ENCODE measurements around the gene CTDSPL. TPM values are rescaled to one million over a fixed set of nuclear protein-coding genes. Genes with fewer than 3 reads are reported as not detected.

CTDSPL gene
- total RNA-seq, 1 experiment from 2014 or later, result 16.6 TPM

DNA sequence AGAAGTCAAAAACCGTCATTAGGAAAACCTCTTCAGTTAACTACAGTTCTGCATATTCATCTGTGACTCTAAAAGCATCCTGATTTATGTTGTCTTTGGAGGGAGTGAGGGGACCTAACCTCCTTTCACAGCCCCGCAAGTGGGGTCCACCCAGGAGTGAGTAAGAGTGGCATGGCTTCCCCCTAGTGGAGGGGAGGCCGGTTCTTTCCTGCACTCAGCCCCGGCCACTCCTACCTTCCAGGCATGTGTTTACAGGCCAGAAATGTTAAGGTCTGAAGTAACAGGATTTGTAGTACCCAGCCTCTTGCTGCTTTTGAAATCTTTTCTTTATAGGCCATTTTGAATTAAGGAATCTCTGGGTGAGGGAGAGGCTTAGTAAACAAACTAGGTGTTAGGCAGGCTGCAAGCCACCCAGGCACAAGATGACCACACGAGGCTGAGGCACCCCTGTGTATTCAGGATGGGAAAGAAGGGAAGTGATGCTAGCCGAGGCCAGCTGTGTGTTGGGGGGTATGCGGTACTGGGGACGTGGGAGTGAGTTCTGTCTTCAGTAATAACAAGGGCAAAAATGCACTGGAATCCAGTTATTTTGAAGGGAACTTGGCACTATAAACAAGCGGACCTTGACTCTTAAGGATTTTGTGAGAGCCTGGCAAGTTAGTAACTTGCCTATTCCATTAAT, 50.5 kb downstream of the CTDSPL start:
- Histone ChIP-seq H3K9me3 (ENCODE audit: control insufficient read depth, insufficient read depth, low read depth, low read length) (no peaks in the 10 kb centered on the region), H3K27me3 (ENCODE audit: control insufficient read depth, insufficient read depth, low read length) (no peaks in the 10 kb centered on the region), H3K36me3 (ENCODE audit: control insufficient read depth, insufficient read depth, low read length) (no peaks in the 10 kb centered on the region), H3K4me1 (ENCODE audit: control insufficient read depth, insufficient read depth, low read length) (no peaks in the 10 kb centered on the region), H3K27ac (ENCODE audit: low read length) (no peak overlapping the region), H3K4me3 (ENCODE audit: low read depth in 2 of 2, low read length in 2 of 2) (no peak overlapping the region)
- ChIA-PET CTCF (no interaction called here), POLR2A (no interaction called here)
- ATAC-seq, result no peak
- no TSS peak for BruUV-seq (replicated peaks)
- no peak for DNase-seq (ENCODE audit: low read depth, low spot score)
- TF ChIP-seq, protein P1, sequence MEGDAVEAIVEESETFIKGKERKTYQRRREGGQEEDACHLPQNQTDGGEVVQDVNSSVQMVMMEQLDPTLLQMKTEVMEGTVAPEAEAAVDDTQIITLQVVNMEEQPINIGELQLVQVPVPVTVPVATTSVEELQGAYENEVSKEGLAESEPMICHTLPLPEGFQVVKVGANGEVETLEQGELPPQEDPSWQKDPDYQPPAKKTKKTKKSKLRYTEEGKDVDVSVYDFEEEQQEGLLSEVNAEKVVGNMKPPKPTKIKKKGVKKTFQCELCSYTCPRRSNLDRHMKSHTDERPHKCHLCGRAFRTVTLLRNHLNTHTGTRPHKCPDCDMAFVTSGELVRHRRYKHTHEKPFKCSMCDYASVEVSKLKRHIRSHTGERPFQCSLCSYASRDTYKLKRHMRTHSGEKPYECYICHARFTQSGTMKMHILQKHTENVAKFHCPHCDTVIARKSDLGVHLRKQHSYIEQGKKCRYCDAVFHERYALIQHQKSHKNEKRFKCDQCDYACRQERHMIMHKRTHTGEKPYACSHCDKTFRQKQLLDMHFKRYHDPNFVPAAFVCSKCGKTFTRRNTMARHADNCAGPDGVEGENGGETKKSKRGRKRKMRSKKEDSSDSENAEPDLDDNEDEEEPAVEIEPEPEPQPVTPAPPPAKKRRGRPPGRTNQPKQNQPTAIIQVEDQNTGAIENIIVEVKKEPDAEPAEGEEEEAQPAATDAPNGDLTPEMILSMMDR (IDR thresholded peaks at IDR 0.05), result peak; percentile 18; the same call in 1 of the 2 replicates
- no peak for TF ChIP-seq POLR2AphosphoS5 (IDR thresholded peaks at IDR 0.05; ENCODE audit: low read depth, low read length)
- TF ChIP-seq, protein P2, sequence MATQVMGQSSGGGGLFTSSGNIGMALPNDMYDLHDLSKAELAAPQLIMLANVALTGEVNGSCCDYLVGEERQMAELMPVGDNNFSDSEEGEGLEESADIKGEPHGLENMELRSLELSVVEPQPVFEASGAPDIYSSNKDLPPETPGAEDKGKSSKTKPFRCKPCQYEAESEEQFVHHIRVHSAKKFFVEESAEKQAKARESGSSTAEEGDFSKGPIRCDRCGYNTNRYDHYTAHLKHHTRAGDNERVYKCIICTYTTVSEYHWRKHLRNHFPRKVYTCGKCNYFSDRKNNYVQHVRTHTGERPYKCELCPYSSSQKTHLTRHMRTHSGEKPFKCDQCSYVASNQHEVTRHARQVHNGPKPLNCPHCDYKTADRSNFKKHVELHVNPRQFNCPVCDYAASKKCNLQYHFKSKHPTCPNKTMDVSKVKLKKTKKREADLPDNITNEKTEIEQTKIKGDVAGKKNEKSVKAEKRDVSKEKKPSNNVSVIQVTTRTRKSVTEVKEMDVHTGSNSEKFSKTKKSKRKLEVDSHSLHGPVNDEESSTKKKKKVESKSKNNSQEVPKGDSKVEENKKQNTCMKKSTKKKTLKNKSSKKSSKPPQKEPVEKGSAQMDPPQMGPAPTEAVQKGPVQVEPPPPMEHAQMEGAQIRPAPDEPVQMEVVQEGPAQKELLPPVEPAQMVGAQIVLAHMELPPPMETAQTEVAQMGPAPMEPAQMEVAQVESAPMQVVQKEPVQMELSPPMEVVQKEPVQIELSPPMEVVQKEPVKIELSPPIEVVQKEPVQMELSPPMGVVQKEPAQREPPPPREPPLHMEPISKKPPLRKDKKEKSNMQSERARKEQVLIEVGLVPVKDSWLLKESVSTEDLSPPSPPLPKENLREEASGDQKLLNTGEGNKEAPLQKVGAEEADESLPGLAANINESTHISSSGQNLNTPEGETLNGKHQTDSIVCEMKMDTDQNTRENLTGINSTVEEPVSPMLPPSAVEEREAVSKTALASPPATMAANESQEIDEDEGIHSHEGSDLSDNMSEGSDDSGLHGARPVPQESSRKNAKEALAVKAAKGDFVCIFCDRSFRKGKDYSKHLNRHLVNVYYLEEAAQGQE (IDR thresholded peaks at IDR 0.05; ENCODE audit: insufficient read depth in 1 of 2, low read depth in 2 of 2, low read length in 1 of 2), result no peak
- TF ChIP-seq TCF7L2 (IDR thresholded peaks at IDR 0.05; ENCODE audit: low read depth, low read length), result no peak
- TF ChIP-seq SIN3A (IDR thresholded peaks at IDR 0.05; ENCODE audit: borderline replicate concordance, insufficient read depth, low read depth, low read length), result no peak
- in situ Hi-C loops (cut with HindIII; ENCODE audit: low pct_unique_long_range_greater_than_20kb, low sequenced_read_pairs) (no loop called here), intact Hi-C loops (cut with micrococcal nuclease; ENCODE audit: unreplicated experiment) (no loop called here)

DNA sequence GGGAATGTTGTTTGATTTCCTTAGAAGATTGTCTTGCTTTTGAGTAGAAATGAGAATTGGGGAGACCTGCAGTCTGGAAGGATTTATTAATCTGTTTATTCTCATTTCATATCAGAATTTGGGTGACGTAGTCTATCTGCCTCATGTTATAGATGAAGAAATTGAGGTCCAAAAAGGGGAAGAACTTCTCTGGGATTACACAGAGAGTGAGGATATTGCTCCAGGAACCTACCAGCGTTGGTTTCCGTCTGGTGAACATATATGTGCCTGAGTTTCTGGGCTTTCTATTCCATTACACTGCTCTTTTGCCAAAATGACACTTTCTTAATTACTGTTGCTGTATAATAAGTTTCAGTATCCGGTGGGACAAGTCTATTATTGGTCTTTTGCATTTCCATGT, 51.8 kb downstream of the CTDSPL start:
- no peaks in the 10 kb centered on the region for H3K27me3 ChIP-seq (ENCODE audit: control insufficient read depth, insufficient read depth, low read length)
- H3K36me3 ChIP-seq (ENCODE audit: control insufficient read depth, insufficient read depth, low read length), result no peaks in the 10 kb centered on the region
- DNase-seq (ENCODE audit: low read depth, low spot score) (no peak), ATAC-seq (no peak)
- H3K27ac ChIP-seq (ENCODE audit: low read length), result no peak overlapping the region
- H3K4me3 ChIP-seq (ENCODE audit: low read depth in 2 of 2, low read length in 2 of 2), result no peak overlapping the region
- intact Hi-C loops (cut with micrococcal nuclease; ENCODE audit: unreplicated experiment) (no loop called here), in situ Hi-C loops (cut with HindIII; ENCODE audit: low pct_unique_long_range_greater_than_20kb, low sequenced_read_pairs) (no loop called here)
- BruUV-seq (replicated peaks), result no TSS peak
- CTCF ChIA-PET, result no interaction called here
- no peaks in the 10 kb centered on the region for H3K4me1 ChIP-seq (ENCODE audit: control insufficient read depth, insufficient read depth, low read length)
- POLR2A ChIA-PET, result no interaction called here
- no peak for TF ChIP-seq TCF7L2 (IDR thresholded peaks at IDR 0.05; ENCODE audit: low read depth, low read length)
- no peaks in the 10 kb centered on the region for H3K9me3 ChIP-seq (ENCODE audit: control insufficient read depth, insufficient read depth, low read depth, low read length)

DNA sequence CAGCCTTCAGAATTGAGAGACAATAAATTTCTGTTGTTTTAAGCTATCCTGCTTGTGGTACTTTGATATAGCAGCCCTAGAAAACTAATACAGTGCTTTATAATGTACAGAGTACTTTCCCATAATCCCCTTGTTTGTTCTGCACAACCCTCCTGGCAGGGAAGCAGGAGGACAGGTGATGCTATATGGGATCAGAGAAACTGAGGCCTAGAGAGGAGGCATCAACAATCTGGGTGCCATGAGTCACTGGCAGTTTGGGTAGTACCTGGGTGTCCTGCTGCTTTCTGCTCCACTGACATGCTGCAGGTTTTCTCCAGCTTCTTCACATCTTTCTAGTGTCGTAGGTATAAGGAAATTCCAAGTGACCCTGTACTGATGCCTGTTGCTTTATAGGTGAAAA, 55.0 kb downstream of the CTDSPL start:
- in situ Hi-C loops (cut with HindIII; ENCODE audit: low pct_unique_long_range_greater_than_20kb, low sequenced_read_pairs) (no loop called here), intact Hi-C loops (cut with micrococcal nuclease; ENCODE audit: unreplicated experiment) (no loop called here)
- no peaks in the 10 kb centered on the region for H3K27me3 ChIP-seq (ENCODE audit: control insufficient read depth, insufficient read depth, low read length)
- POLR2A ChIA-PET, result no interaction called here
- no peak overlapping the region for H3K4me3 ChIP-seq (ENCODE audit: low read depth in 2 of 2, low read length in 2 of 2)
- no TSS peak for BruUV-seq (replicated peaks)
- DNase-seq (ENCODE audit: low read depth, low spot score) (no peak), ATAC-seq (no peak)
- CTCF ChIA-PET, result no interaction called here
- no peaks in the 10 kb centered on the region for H3K4me1 ChIP-seq (ENCODE audit: control insufficient read depth, insufficient read depth, low read length)
- H3K27ac ChIP-seq (ENCODE audit: low read length), result no peak overlapping the region
- TF ChIP-seq TCF7L2 (IDR thresholded peaks at IDR 0.05; ENCODE audit: low read depth, low read length), result no peak
- no peaks in the 10 kb centered on the region for H3K9me3 ChIP-seq (ENCODE audit: control insufficient read depth, insufficient read depth, low read depth, low read length)
- H3K36me3 ChIP-seq (ENCODE audit: control insufficient read depth, insufficient read depth, low read length), result no peaks in the 10 kb centered on the region
